OCI-LY3 (cell line): ENCODE measurements around the gene CA10.

Experiments used
- CTCF ChIP-seq: fragments of 200-600, 300-600 bp; sonication (generic); IDR thresholded peaks from 2 replicates; pipeline ENCODE4 v1.5.1; 2014; ENCODE audit warnings: antibody characterized with exemption, low read length, low read depth
- EZH2phosphoT487 ChIP-seq: fragments of 200-600 bp; shearing (Covaris generic); IDR thresholded peaks from 2 replicates; pipeline ENCODE4 v1.6.1; 2018; ENCODE audit warnings: antibody characterized with exemption, mixed run types, low read depth

- no peak for TF ChIP-seq CTCF
- TF ChIP-seq EZH2phosphoT487: no peak
These were observed 529.3 kb downstream of the CA10 start for GRCh38 chr17:51629232-51629631.
